CD14-positive monocyte (primary cell): ENCODE data around the gene PRDM5. TPM values are rescaled to one million over a fixed set of nuclear protein-coding genes. Genes with fewer than 3 reads are reported as not detected.

Experiments used
- DNase-seq, 3 donors: peaks; one replicate each; pipeline ENCODE4 v3.0.0-alpha.2; 2011 to 2022
- H2AFZ ChIP-seq: 2 replicates; pipeline ENCODE4 v1.6.0; 2012; ENCODE audit warnings: mild to moderate bottlenecking, low read depth, low read length, inconsistent platforms; ENCODE audit not compliant: insufficient read depth, poor library complexity, severe bottlenecking
- H3K27ac ChIP-seq, 2 donors: 1 replicate in 1 of 2; 2 replicates in 1 of 2; pipeline ENCODE4 v1.5.1; 2012 to 2013; ENCODE audit warnings: low read length in 2 of 2, control low read depth in 1 of 2, inconsistent platforms in 1 of 2, low read depth in 1 of 2, mild to moderate bottlenecking in 1 of 2
- H3K27me3 ChIP-seq, 2 donors: one replicate each; pipeline versions ENCODE4 v1.6.0 to v1.6.1; 2011 to 2013; ENCODE audit warnings: low read length in 2 of 2; ENCODE audit not compliant: control insufficient read depth in 2 of 2, insufficient read depth in 2 of 2
- H3K36me3 ChIP-seq, 2 donors: replicated peaks in 1 of 2; 1 replicate in 1 of 2; 2 replicates in 1 of 2; pipeline versions ENCODE4 v1.5.1 to v1.6.1; 2012 to 2013; ENCODE audit warnings: low read length in 2 of 2, control low read depth in 1 of 2, inconsistent platforms in 1 of 2, mild to moderate bottlenecking in 1 of 2; ENCODE audit not compliant: insufficient read depth in 2 of 2, control insufficient read depth in 1 of 2
- H3K4me1 ChIP-seq, 2 donors: 1 replicate in 1 of 2; 2 replicates in 1 of 2; pipeline versions ENCODE4 v1.5.1 to v1.6.1; 2012 to 2013; ENCODE audit warnings: low read length in 2 of 2, control low read depth in 1 of 2, inconsistent platforms in 1 of 2, mild to moderate bottlenecking in 1 of 2, moderate library complexity in 1 of 2; ENCODE audit not compliant: insufficient read depth in 2 of 2, control insufficient read depth in 1 of 2
- H3K4me2 ChIP-seq: replicated peaks from 2 replicates; pipeline ENCODE3; 2012; ENCODE audit warnings: low read length, moderate library complexity, mild to moderate bottlenecking; ENCODE audit not compliant: poor library complexity, severe bottlenecking; ENCODE audit errors: extremely low read depth
- H3K4me3 ChIP-seq, 3 experiments: fragments of 200-600 bp in 1 of 3; sonication (generic) in 1 of 3; replicated peaks in 1 of 3; 1 replicate in 2 of 3; 2 replicates in 1 of 3; pipeline ENCODE4 v1.5.1; 2011 to 2013; ENCODE audit warnings: low read length in 3 of 3, mild to moderate bottlenecking in 3 of 3, control low read depth in 2 of 3, low read depth in 2 of 3, inconsistent platforms in 1 of 3, moderate library complexity in 1 of 3
- H3K79me2 ChIP-seq: 2 replicates; pipeline ENCODE4 v1.6.0; 2012; ENCODE audit warnings: mild to moderate bottlenecking, control low read depth, inconsistent platforms, low read length, moderate library complexity; ENCODE audit not compliant: insufficient read depth
- H3K9ac ChIP-seq: 2 replicates; pipeline ENCODE4 v1.6.0; 2017; ENCODE audit warnings: low read length, mild to moderate bottlenecking; ENCODE audit not compliant: insufficient read depth, poor library complexity, severe bottlenecking
- H3K9me3 ChIP-seq, 2 donors: replicated peaks in 1 of 2; 1 replicate in 1 of 2; 2 replicates in 1 of 2; pipeline versions ENCODE4 v1.5.1 to v1.6.1; 2012 to 2013; ENCODE audit warnings: low read length in 2 of 2, control low read depth in 1 of 2; ENCODE audit not compliant: control insufficient read depth in 1 of 2, insufficient read depth in 1 of 2
- H4K20me1 ChIP-seq: 2 replicates; pipeline ENCODE4 v1.6.0; 2012; ENCODE audit warnings: mild to moderate bottlenecking, low read length, control low read depth, moderate library complexity; ENCODE audit not compliant: insufficient read depth
- H3K27ac Mint-ChIP-seq, 7 donors: one replicate each; pipeline ENCODE4 v1.8.0; 2020; ENCODE audit warnings: mild to moderate bottlenecking in 7 of 7, mixed read lengths in 7 of 7, moderate library complexity in 6 of 7, inconsistent platforms in 2 of 7
- H3K27me3 Mint-ChIP-seq, 3 donors: one replicate each; pipeline ENCODE4 v1.8.0; 2021 to 2022; ENCODE audit warnings: low read depth in 3 of 3, mild to moderate bottlenecking in 3 of 3, mixed read lengths in 3 of 3, moderate library complexity in 3 of 3, inconsistent platforms in 1 of 3
- H3K36me3 Mint-ChIP-seq, 2 donors: one replicate each; pipeline ENCODE4 v1.8.0; 2020; ENCODE audit warnings: mixed read lengths in 2 of 2, inconsistent platforms in 1 of 2, mild to moderate bottlenecking in 1 of 2
- H3K4me1 Mint-ChIP-seq: one replicate; pipeline ENCODE4 v1.8.0; 2020; ENCODE audit warnings: mild to moderate bottlenecking, mixed read lengths
- H3K4me3 Mint-ChIP-seq, 2 donors: one replicate each; pipeline ENCODE4 v1.8.0; 2020; ENCODE audit warnings: mild to moderate bottlenecking in 2 of 2, mixed read lengths in 2 of 2, moderate library complexity in 1 of 2
- H3K9me3 Mint-ChIP-seq, 7 donors: one replicate each; pipeline ENCODE4 v1.8.0; 2020 to 2022; ENCODE audit warnings: mixed read lengths in 7 of 7, mild to moderate bottlenecking in 6 of 7, moderate library complexity in 6 of 7, inconsistent platforms in 2 of 7
- WGBS: methylation state at CpG from one replicate; pipeline ENCODE4 v1.1.5; 2013; ENCODE audit warnings: missing lambda C conversion rate; ENCODE audit not compliant: insufficient coverage; 5-methylcytosine and 5-hydroxymethylcytosine counted together
- intact Hi-C, 2 donors: fragments of 100-400 bp; cut with micrococcal nuclease; formaldehyde crosslinking; loops; one replicate each; pipeline versions ENCODE4 v1.15.0 to v1.15.1; 2023
- polyA plus RNA-seq, 3 donors: library from polyadenylated mRNA; depleted of rRNA in 1 of 3; unstranded in 2 of 3; stranded (reverse) in 1 of 3; fragments of 300-500 nt in 2 of 3; fragments of >200 nt in 1 of 3; fragmentation: Illumina TruSeq in 2 of 3; gene quantifications; 1 replicate in 2 of 3; 2 replicates in 1 of 3; pipeline ENCODE4 v1.2.3, GENCODE V29; 2012 to 2021
- TF ChIP-seq, protein P1 (sequence below): fragments of 200-600 bp; IDR thresholded peaks from one replicate; pipeline ENCODE4 v1.8.0; 2022; ENCODE audit warnings: antibody characterized with exemption, mild to moderate bottlenecking

Gene PRDM5
- polyA plus RNA-seq, 3 donors: 0.12 to 0.25 (median 0.17) TPM

DNA sequence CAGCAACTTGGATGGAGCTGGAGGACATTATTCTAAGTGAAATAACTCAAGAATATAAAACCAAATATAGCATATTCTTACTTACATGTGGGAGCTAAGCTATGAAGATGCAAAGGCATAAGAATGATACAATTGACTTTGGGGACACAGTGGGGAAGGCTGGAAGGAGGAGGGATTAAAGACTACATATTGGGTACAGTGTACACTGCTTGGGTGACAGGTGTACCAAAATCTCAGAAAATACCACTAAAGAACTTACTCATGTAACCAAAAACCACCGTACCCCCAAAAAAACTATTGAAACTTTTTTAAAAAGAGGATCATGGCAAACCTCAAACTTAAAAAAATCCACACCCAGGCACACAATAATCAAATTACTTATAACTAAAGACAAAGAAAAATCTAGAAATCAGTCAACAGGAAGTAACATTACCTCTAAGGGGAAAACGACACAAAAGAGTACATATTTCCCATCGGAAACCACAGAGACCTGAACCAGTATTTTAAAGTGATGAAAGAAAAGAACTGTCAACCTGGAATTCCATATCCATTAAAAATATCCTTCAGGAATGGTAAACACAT lies 241.8 kb downstream of the PRDM5 start:
- WGBS: no CpG with 5 or more reads among the region's 3 CpGs
- intact Hi-C loops: no loop called here
- TF ChIP-seq, protein P1, sequence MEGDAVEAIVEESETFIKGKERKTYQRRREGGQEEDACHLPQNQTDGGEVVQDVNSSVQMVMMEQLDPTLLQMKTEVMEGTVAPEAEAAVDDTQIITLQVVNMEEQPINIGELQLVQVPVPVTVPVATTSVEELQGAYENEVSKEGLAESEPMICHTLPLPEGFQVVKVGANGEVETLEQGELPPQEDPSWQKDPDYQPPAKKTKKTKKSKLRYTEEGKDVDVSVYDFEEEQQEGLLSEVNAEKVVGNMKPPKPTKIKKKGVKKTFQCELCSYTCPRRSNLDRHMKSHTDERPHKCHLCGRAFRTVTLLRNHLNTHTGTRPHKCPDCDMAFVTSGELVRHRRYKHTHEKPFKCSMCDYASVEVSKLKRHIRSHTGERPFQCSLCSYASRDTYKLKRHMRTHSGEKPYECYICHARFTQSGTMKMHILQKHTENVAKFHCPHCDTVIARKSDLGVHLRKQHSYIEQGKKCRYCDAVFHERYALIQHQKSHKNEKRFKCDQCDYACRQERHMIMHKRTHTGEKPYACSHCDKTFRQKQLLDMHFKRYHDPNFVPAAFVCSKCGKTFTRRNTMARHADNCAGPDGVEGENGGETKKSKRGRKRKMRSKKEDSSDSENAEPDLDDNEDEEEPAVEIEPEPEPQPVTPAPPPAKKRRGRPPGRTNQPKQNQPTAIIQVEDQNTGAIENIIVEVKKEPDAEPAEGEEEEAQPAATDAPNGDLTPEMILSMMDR: no peak

DNA sequence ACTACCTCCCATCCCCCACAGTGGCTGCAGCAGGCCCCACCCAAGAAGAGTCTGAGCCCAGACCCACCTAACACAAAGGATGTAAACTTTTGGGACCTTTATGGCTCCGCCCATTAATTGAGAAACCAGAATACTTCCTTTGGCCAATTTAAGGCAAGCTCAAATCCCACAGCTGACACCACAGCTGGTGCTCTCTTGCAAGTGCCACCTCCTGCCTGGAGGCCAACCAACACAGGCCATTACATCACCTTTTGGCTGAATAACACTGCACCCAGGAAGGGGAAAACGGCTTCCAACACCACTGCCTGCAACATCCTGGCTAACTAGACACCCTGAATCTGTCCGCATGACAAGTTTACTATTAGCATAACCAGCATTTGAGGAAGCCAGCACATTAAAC lies 248.8 kb downstream of the PRDM5 start:
- Histone ChIP-seq H2AFZ (no peak overlapping the region), H3K4me3 (no peak overlapping the region), H3K9ac (no peak overlapping the region), H3K27ac (no peak overlapping the region), H3K4me2 (no peak overlapping the region), H4K20me1 (no peaks in the 10 kb centered on the region), H3K27me3 (no peaks in the 10 kb centered on the region), H3K36me3 (no peaks in the 10 kb centered on the region), H3K4me1 (no peaks in the 10 kb centered on the region), H3K9me3 (peaks cover 0 to 26% of the 10 kb centered on the region in 2 donors), H3K79me2 (no peaks in the 10 kb centered on the region)
- Mint-ChIP-seq H3K4me1 (no peaks in the 10 kb centered on the region), H3K27me3 (peaks cover 0 to 3% (median 0%) of the 10 kb centered on the region in 3 donors), H3K9me3 (peaks cover 3 to 37% (median 23%) of the 10 kb centered on the region in 7 donors), H3K36me3 (no peaks in the 10 kb centered on the region), H3K27ac (no peak overlapping the region), H3K4me3 (no peak overlapping the region)
- WGBS: 76% methylated on average over 2 of the region's 3 CpGs
- TF ChIP-seq, protein P1: no peak
- no peak for DNase-seq
- intact Hi-C loops: no loop called here

More for the DNA sequence above, 241.8 kb downstream of the PRDM5 start:
- Histone ChIP-seq H3K4me1 (no peaks in the 10 kb centered on the region), H3K4me2 (no peak overlapping the region), H3K79me2 (no peaks in the 10 kb centered on the region), H2AFZ (no peak overlapping the region), H3K9ac (no peak overlapping the region), H4K20me1 (no peaks in the 10 kb centered on the region), H3K9me3 (no peaks in the 10 kb centered on the region), H3K4me3 (no peak overlapping the region), H3K27me3 (no peaks in the 10 kb centered on the region), H3K36me3 (no peaks in the 10 kb centered on the region), H3K27ac (no peak overlapping the region)
- Mint-ChIP-seq H3K4me3 (no peak overlapping the region), H3K36me3 (no peaks in the 10 kb centered on the region), H3K27me3 (peaks cover 0 to 1% (median 0%) of the 10 kb centered on the region in 3 donors), H3K9me3 (peaks cover 0 to 9% (median 6%) of the 10 kb centered on the region in 7 donors), H3K27ac (no peak overlapping the region), H3K4me1 (no peaks in the 10 kb centered on the region)
- no peak for DNase-seq
